Neural cell (in vitro differentiated cells): Measurements from ENCODE around the gene GSK3A.

ENCODE experiments used
- EZH2 ChIP-seq: fragments of 200-600, 300-800 bp; shearing (Covaris generic), sonication (generic); IDR thresholded peaks from 2 replicates; pipeline ENCODE4 v1.6.1; 2014; ENCODE audit warnings: antibody characterized with exemption, low read length, borderline replicate concordance, mild to moderate bottlenecking; ENCODE audit not compliant: insufficient read depth, poor library complexity, severe bottlenecking
- POLR2AphosphoS5 ChIP-seq: IDR thresholded peaks from 2 replicates; pipeline ENCODE4 v1.6.1; 2012
- TAF1 ChIP-seq: IDR thresholded peaks from 2 replicates; pipeline ENCODE4 v1.6.1; 2012; ENCODE audit warnings: low read depth
- TF ChIP-seq, protein P1 (sequence below): fragments of 450-650 bp; IDR thresholded peaks from 2 replicates; pipeline ENCODE4 v1.5.1; 2014; ENCODE audit warnings: antibody characterized with exemption, mild to moderate bottlenecking, moderate library complexity; ENCODE audit not compliant: poor library complexity, severe bottlenecking
- TF ChIP-seq, protein P2 (sequence below): IDR thresholded peaks from 2 replicates; pipeline ENCODE4 v1.6.1; 2012; ENCODE audit warnings: borderline replicate concordance

DNA sequence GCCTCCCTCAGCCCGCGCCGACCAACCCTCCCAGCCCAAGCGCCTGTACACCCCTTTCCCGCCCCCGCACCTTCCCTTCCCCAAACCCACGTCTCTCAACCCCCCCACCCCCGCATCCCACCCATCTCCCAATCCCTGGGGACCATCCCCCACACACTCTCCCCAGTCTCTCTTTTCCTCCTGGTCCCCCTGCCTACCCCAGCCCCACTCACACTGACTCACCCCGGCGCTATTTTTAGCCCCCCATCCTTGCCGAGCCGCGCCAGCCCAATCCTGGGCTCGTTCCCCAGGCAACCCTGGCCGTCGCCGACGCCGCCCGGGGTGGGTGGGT lies 38.4 kb upstream of the GSK3A start:
- TF ChIP-seq EZH2: no peak
- TF ChIP-seq, protein P1, sequence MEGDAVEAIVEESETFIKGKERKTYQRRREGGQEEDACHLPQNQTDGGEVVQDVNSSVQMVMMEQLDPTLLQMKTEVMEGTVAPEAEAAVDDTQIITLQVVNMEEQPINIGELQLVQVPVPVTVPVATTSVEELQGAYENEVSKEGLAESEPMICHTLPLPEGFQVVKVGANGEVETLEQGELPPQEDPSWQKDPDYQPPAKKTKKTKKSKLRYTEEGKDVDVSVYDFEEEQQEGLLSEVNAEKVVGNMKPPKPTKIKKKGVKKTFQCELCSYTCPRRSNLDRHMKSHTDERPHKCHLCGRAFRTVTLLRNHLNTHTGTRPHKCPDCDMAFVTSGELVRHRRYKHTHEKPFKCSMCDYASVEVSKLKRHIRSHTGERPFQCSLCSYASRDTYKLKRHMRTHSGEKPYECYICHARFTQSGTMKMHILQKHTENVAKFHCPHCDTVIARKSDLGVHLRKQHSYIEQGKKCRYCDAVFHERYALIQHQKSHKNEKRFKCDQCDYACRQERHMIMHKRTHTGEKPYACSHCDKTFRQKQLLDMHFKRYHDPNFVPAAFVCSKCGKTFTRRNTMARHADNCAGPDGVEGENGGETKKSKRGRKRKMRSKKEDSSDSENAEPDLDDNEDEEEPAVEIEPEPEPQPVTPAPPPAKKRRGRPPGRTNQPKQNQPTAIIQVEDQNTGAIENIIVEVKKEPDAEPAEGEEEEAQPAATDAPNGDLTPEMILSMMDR: no peak
- TF ChIP-seq, protein P2, sequence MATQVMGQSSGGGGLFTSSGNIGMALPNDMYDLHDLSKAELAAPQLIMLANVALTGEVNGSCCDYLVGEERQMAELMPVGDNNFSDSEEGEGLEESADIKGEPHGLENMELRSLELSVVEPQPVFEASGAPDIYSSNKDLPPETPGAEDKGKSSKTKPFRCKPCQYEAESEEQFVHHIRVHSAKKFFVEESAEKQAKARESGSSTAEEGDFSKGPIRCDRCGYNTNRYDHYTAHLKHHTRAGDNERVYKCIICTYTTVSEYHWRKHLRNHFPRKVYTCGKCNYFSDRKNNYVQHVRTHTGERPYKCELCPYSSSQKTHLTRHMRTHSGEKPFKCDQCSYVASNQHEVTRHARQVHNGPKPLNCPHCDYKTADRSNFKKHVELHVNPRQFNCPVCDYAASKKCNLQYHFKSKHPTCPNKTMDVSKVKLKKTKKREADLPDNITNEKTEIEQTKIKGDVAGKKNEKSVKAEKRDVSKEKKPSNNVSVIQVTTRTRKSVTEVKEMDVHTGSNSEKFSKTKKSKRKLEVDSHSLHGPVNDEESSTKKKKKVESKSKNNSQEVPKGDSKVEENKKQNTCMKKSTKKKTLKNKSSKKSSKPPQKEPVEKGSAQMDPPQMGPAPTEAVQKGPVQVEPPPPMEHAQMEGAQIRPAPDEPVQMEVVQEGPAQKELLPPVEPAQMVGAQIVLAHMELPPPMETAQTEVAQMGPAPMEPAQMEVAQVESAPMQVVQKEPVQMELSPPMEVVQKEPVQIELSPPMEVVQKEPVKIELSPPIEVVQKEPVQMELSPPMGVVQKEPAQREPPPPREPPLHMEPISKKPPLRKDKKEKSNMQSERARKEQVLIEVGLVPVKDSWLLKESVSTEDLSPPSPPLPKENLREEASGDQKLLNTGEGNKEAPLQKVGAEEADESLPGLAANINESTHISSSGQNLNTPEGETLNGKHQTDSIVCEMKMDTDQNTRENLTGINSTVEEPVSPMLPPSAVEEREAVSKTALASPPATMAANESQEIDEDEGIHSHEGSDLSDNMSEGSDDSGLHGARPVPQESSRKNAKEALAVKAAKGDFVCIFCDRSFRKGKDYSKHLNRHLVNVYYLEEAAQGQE: no peak
- TF ChIP-seq POLR2AphosphoS5: no peak
- TF ChIP-seq TAF1: no peak
